B cell (primary cell): ENCODE measurements around the gene SSBP2. TPM values are rescaled to one million over a fixed set of nuclear protein-coding genes. Genes with fewer than 3 reads are reported as not detected.

ENCODE experiments used
- ATAC-seq: fragments of 200-7000 bp; cut with Tn5 transposase; one replicate; pipeline ENCODE4 v1.10.0; 2021; ENCODE audit warnings: low read depth, mild to moderate bottlenecking, moderate number of reproducible peaks, moderate library complexity
- CTCF ChIA-PET: fragments of 350-600 bp; sonication (Branson Sonifier 250); formaldehyde crosslinking; loops from one replicate; lab custom pipeline; 2021; ENCODE audit warnings: antibody characterized with exemption, inconsistent platforms; lab: Charles Lee
- POLR2A ChIA-PET: fragments of 350-600 bp; sonication (Branson Sonifier 250); formaldehyde crosslinking; loops from one replicate; lab custom pipeline; 2021; ENCODE audit warnings: antibody characterized with exemption; lab: Charles Lee
- DNase-seq: peaks from one replicate; pipeline ENCODE4 v3.0.0; 2013
- H2AFZ ChIP-seq: 2 replicates; pipeline ENCODE4 v1.6.1; 2012; ENCODE audit warnings: mild to moderate bottlenecking, low read depth, low read length; ENCODE audit not compliant: insufficient read depth, poor library complexity, severe bottlenecking
- H3K27ac ChIP-seq, 2 donors: 1 replicate in 1 of 2; 2 replicates in 1 of 2; pipeline ENCODE4 v1.5.1; 2012 to 2013; ENCODE audit warnings: low read length in 2 of 2, mild to moderate bottlenecking in 2 of 2, moderate library complexity in 1 of 2
- H3K27me3 ChIP-seq, 4 experiments: fragments of 200-600 bp in 1 of 4; sonication (generic) in 1 of 4; replicated peaks in 1 of 4; 1 replicate in 2 of 4; 2 replicates in 2 of 4; pipeline versions ENCODE4 v1.6.1 to v1.7.0; 2013 to 2016; ENCODE audit warnings: low read length in 3 of 4, mild to moderate bottlenecking in 2 of 4, mixed read lengths in 1 of 4, moderate library complexity in 1 of 4; ENCODE audit not compliant: insufficient read depth in 4 of 4, control insufficient read depth in 3 of 4; ENCODE audit errors: control extremely low read depth in 1 of 4
- H3K36me3 ChIP-seq, 2 experiments: replicated peaks in 1 of 2; 1 replicate in 1 of 2; 2 replicates in 1 of 2; pipeline versions ENCODE4 v1.6.1 to v1.7.1; 2013; ENCODE audit warnings: low read length in 1 of 2; ENCODE audit not compliant: insufficient read depth in 2 of 2, control insufficient read depth in 1 of 2; ENCODE audit errors: control extremely low read depth in 1 of 2, extremely low read depth in 1 of 2
- H3K4me1 ChIP-seq, 2 donors: fragments of 200-600 bp in 1 of 2; sonication (generic) in 1 of 2; 1 replicate in 1 of 2; 2 replicates in 1 of 2; pipeline versions ENCODE4 v1.5.1 to v1.6.1; 2013 to 2017; ENCODE audit warnings: low read length in 2 of 2; ENCODE audit not compliant: control insufficient read depth in 2 of 2, insufficient read depth in 2 of 2
- H3K4me2 ChIP-seq: replicated peaks from 2 replicates; pipeline ENCODE3; 2012; ENCODE audit warnings: mild to moderate bottlenecking, low read depth, low read length; ENCODE audit not compliant: poor library complexity, severe bottlenecking
- H3K4me3 ChIP-seq, 5 experiments: fragments of 200-600 bp in 1 of 5; sonication (generic) in 1 of 5; 1 replicate in 3 of 5; 2 replicates in 2 of 5; pipeline versions ENCODE4 v1.5.1 to v1.7.0; 2011 to 2016; ENCODE audit warnings: low read length in 4 of 5, mild to moderate bottlenecking in 4 of 5, low read depth in 2 of 5, control low read depth in 1 of 5, moderate library complexity in 1 of 5; ENCODE audit not compliant: insufficient read depth in 1 of 5; ENCODE audit errors: control extremely low read depth in 1 of 5, extremely low read depth in 1 of 5
- H3K79me2 ChIP-seq: fragments of 200-600 bp; sonication (generic); one replicate; pipeline ENCODE4 v1.6.0; 2016; ENCODE audit warnings: low read length; ENCODE audit not compliant: control insufficient read depth, insufficient read depth
- H3K9ac ChIP-seq: fragments of 200-600 bp; sonication (generic); 2 replicates; pipeline ENCODE4 v1.6.1; 2017; ENCODE audit warnings: mild to moderate bottlenecking, low read length, moderate library complexity
- H3K9me3 ChIP-seq, 3 donors: one replicate each; pipeline versions ENCODE4 v1.6.1 to v1.7.1; 2013; ENCODE audit warnings: low read length in 2 of 3; ENCODE audit not compliant: control insufficient read depth in 2 of 3, insufficient read depth in 1 of 3; ENCODE audit errors: control extremely low read depth in 1 of 3
- H4K20me1 ChIP-seq: 2 replicates; pipeline ENCODE4 v1.6.0; 2012; ENCODE audit warnings: mild to moderate bottlenecking, low read length; ENCODE audit not compliant: insufficient read depth, control insufficient read depth, poor library complexity, severe bottlenecking
- H3K27ac Mint-ChIP-seq: one replicate; pipeline ENCODE4 v1.8.0; 2021; ENCODE audit warnings: mixed read lengths
- H3K27me3 Mint-ChIP-seq: one replicate; pipeline ENCODE4 v1.8.0; 2021; ENCODE audit warnings: mixed read lengths
- H3K4me1 Mint-ChIP-seq: one replicate; pipeline ENCODE4 v1.8.0; 2021; ENCODE audit warnings: mixed read lengths
- H3K4me3 Mint-ChIP-seq: one replicate; pipeline ENCODE4 v1.8.0; 2021; ENCODE audit warnings: mixed read lengths
- H3K9me3 Mint-ChIP-seq: one replicate; pipeline ENCODE4 v1.8.0; 2022; ENCODE audit warnings: mixed read lengths; ENCODE audit not compliant: insufficient read depth
- CTCF ChIP-seq: fragments of 200-600 bp; IDR thresholded peaks from one replicate; pipeline ENCODE4 v1.8.0; 2022; ENCODE audit warnings: antibody characterized with exemption, mild to moderate bottlenecking
- EZH2 ChIP-seq: IDR thresholded peaks from 2 replicates; pipeline ENCODE4 v1.6.1; 2012; ENCODE audit warnings: borderline replicate concordance, low read depth, mild to moderate bottlenecking, moderate library complexity, low read length; ENCODE audit not compliant: insufficient read depth, poor library complexity, severe bottlenecking
- WGBS: methylation state at CpG from one replicate; pipeline ENCODE4 v1.1.5; 2013; ENCODE audit warnings: missing lambda C conversion rate; ENCODE audit not compliant: insufficient coverage; 5-methylcytosine and 5-hydroxymethylcytosine counted together
- intact Hi-C: fragments of 100-400 bp; cut with micrococcal nuclease; formaldehyde crosslinking; loops from one replicate; pipeline ENCODE4 v1.10.0; 2022
- polyA plus RNA-seq: library from polyadenylated mRNA; depleted of rRNA; stranded (reverse); fragments of >200 nt; gene quantifications from 2 replicates; pipeline ENCODE4 v1.2.3, GENCODE V29; 2012
- total RNA-seq, 2 donors: library from RNA; stranded (reverse); fragments of 120-200 nt in 1 of 2; gene quantifications; 1 replicate in 1 of 2; 2 replicates in 1 of 2; pipeline versions ENCODE4 v1.2.3 to v1.2.4, GENCODE V29; 2013 to 2022

SSBP2 gene
- total and polyA plus RNA-seq, 2 donors (not counting 1 experiment from before 2014, with no cell fraction given) = 40.9 to 49.6 TPM

DNA sequence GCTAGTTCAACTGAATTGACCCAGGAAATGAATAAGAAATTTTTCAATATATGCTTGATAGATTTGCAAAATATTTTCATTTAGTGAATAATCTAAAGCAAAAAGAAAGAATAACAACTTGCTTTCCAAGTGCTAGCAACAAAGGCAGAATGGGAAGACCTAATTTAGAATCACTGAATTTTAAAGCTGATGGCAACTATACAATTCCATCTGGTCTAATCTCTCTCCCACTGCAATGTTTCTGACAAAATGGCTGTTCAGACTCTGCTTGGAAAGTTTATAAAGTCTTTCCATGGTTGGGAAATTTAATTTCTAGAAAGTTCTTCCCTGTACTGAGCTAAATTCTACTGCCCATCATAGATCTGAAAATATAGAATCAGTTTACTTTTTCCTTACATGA lies 281.2 kb downstream of the SSBP2 start:
- peaks cover 12 to 18% of the 10 kb centered on the region in 2 experiments for H3K36me3 ChIP-seq
- intact Hi-C loops = no loop called here
- H3K4me1 Mint-ChIP-seq = no peaks in the 10 kb centered on the region
- no peak overlapping the region for H3K27ac Mint-ChIP-seq
- no peaks in the 10 kb centered on the region for H3K79me2 ChIP-seq
- H3K9me3 Mint-ChIP-seq = peaks cover 3% of the 10 kb centered on the region
- ATAC-seq = no peak
- DNase-seq = no peak
- ChIA-PET POLR2A (no interaction called here), CTCF (interaction anchor here (1.5 kb wide), 1 partner anchor 34 kb away, joined by 3 read pairs; no protein-coding TSS in a partner anchor)
- TF ChIP-seq CTCF (no peak), EZH2 (no peak)
- H3K4me2 ChIP-seq = no peak overlapping the region
- H3K27ac ChIP-seq = no peak overlapping the region
- H3K27me3 ChIP-seq = no peaks in the 10 kb centered on the region
- H3K9ac ChIP-seq = no peak overlapping the region
- H3K4me3 ChIP-seq = no peak overlapping the region
- H4K20me1 ChIP-seq = no peaks in the 10 kb centered on the region
- H3K27me3 Mint-ChIP-seq = no peaks in the 10 kb centered on the region
- no peak overlapping the region for H3K4me3 Mint-ChIP-seq
- no peaks in the 10 kb centered on the region for H3K4me1 ChIP-seq
- H2AFZ ChIP-seq = no peak overlapping the region
- H3K9me3 ChIP-seq = peaks cover 0 to 3% (median 2%) of the 10 kb centered on the region in 3 donors

DNA sequence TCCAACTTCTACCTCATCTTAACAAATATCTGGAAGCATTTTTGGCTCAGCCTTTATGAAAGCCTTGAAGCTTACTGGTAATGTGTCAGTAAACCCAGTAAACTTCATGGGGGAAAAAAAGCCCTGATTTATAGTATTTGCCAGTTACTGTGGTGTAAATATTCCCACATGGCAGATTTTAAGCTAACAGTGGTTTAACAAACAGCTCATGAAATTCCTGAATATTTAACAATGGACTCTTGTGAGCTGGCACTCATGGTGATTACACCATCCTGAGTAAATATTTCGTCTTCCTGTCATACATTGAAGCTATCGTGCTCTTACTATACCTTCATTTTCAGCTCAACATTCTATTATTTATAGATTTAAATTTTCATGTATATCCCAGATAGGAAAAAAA lies 300.0 kb downstream of the SSBP2 start:
- Mint-ChIP-seq H3K27ac (no peak overlapping the region), H3K27me3 (no peaks in the 10 kb centered on the region), H3K9me3 (no peaks in the 10 kb centered on the region), H3K4me1 (no peaks in the 10 kb centered on the region), H3K4me3 (no peak overlapping the region)
- Histone ChIP-seq H3K27me3 (no peaks in the 10 kb centered on the region), H4K20me1 (no peaks in the 10 kb centered on the region), H3K79me2 (no peaks in the 10 kb centered on the region), H3K9me3 (no peaks in the 10 kb centered on the region), H3K4me3 (no peak overlapping the region), H3K36me3 (peaks cover 0 to 7% of the 10 kb centered on the region in 2 experiments), H3K27ac (no peak overlapping the region), H2AFZ (no peak overlapping the region), H3K4me1 (no peaks in the 10 kb centered on the region), H3K9ac (no peak overlapping the region), H3K4me2 (no peak overlapping the region)
- intact Hi-C loops = no loop called here
- POLR2A ChIA-PET = no interaction called here
- ATAC-seq (no peak), DNase-seq (no peak)
- CTCF ChIA-PET = no interaction called here
- no CpG with 5 or more reads among the region's 2 CpGs for WGBS
- TF ChIP-seq CTCF (no peak), EZH2 (no peak)
